ENCODE data around the gene SPC25. TPM values are rescaled to one million over a fixed set of nuclear protein-coding genes. Genes with fewer than 3 reads are reported as not detected.

The SPC25 gene
- total and polyA plus RNA-seq, 2 of the 13 experiments (the other 11 are each of a cell fraction or from before 2014, with no cell fraction given), result 11.3 to 26.5 TPM

- TF ChIP-seq TEAD3 (CRISPR knock-in tag; optimal IDR thresholded peaks at IDR 0.05; ENCODE audit: borderline replicate concordance), result no peak
- no peak for TF ChIP-seq ESRRA (CRISPR knock-in tag; IDR thresholded peaks at IDR 0.05; ENCODE audit: low read depth)
- no peak for TF ChIP-seq KAT7 (CRISPR knock-in tag; IDR thresholded peaks at IDR 0.05; ENCODE audit: borderline replicate concordance)
These were observed 40.0 kb upstream of the SPC25 start (continued) for GRCh38 chr2:168930242-168930641.

- DNase-seq (ENCODE audit: low spot score) (no peak), ATAC-seq (no peak), FAIRE-seq (no peak)
- no peak overlapping the region for H3K4me2 ChIP-seq (ENCODE audit: low read depth, low read length)
- no peaks in the 10 kb centered on the region for H3K9me3 ChIP-seq (ENCODE audit: low read length)
- no peak overlapping the region for H3K4me3 ChIP-seq (replicated peaks in 1 of 3; ENCODE audit: insufficient read depth in 1 of 3, low read depth in 2 of 3, low read length in 3 of 3)
- no peaks in the 10 kb centered on the region for H3K36me3 ChIP-seq (replicated peaks in 1 of 2; ENCODE audit: control insufficient read depth in 1 of 2, insufficient read depth in 2 of 2, low read length in 2 of 2)
- H2AFZ ChIP-seq (ENCODE audit: low read length), result no peak overlapping the region
- ChIA-PET POLR2A (no interaction called here), CTCF (ENCODE audit: low intra/inter-chr PET ratio, low total read pairs) (no interaction called here)
- no peak overlapping the region for H3K27ac ChIP-seq (ENCODE audit: extremely low read length, insufficient read depth, low read length)
- in situ Hi-C loops (cut with HindIII; ENCODE audit: extremely low pct_ligation_motif_present, low pct_unique_long_range_greater_than_20kb) (no loop called here), intact Hi-C loops (cut with micrococcal nuclease; ENCODE audit: unreplicated experiment) (no loop called here)
- no peaks in the 10 kb centered on the region for H3K79me2 ChIP-seq (ENCODE audit: insufficient read depth, low read length)
- TF ChIP-seq RBFOX2 (IDR thresholded peaks at IDR 0.05; ENCODE audit: low read depth, low read length) (no peak), HOXD1 (CRISPR knock-in tag; IDR thresholded peaks at IDR 0.05) (no peak)
- WGBS (ENCODE audit: low lambda C conversion rate), result 40% methylated on average over 3 of the region's 3 CpGs
- no peaks in the 10 kb centered on the region for H4K20me1 ChIP-seq (ENCODE audit: insufficient read depth, low read length)
- H3K27me3 ChIP-seq (ENCODE audit: control insufficient read depth in 1 of 2, insufficient read depth in 2 of 2, low read length in 2 of 2), result no peaks in the 10 kb centered on the region
- H3K9ac ChIP-seq (ENCODE audit: insufficient read depth, low read depth, low read length), result no peak overlapping the region
- H3K4me1 ChIP-seq (ENCODE audit: insufficient read depth, low read length), result no peaks in the 10 kb centered on the region
- BruUV-seq (replicated peaks), result no TSS peak
These were observed 38.8 kb upstream of the SPC25 start for GRCh38 chr2:168929031-168929430.

GRCh38 chr2:168928113-168928831, 38.0 kb upstream of the SPC25 start:
- POLR2A ChIA-PET, result no interaction called here
- in situ Hi-C loops (cut with HindIII; ENCODE audit: extremely low pct_ligation_motif_present, low pct_unique_long_range_greater_than_20kb) (no loop called here), intact Hi-C loops (cut with micrococcal nuclease; ENCODE audit: unreplicated experiment) (no loop called here)
- CTCF ChIA-PET (ENCODE audit: low intra/inter-chr PET ratio, low total read pairs), result no interaction called here
- FAIRE-seq, result no peak
- H3K9me3 ChIP-seq (ENCODE audit: low read length), result no peaks in the 10 kb centered on the region
- DNase-seq (ENCODE audit: low spot score), result no peak
- no peaks in the 10 kb centered on the region for H4K20me1 ChIP-seq (ENCODE audit: insufficient read depth, low read length)
- no peak overlapping the region for H3K27ac ChIP-seq (ENCODE audit: extremely low read length, insufficient read depth, low read length)
- no peaks in the 10 kb centered on the region for H3K79me2 ChIP-seq (ENCODE audit: insufficient read depth, low read length)
- no peaks in the 10 kb centered on the region for H3K27me3 ChIP-seq (ENCODE audit: control insufficient read depth in 1 of 2, insufficient read depth in 2 of 2, low read length in 2 of 2)
- no peaks in the 10 kb centered on the region for H3K4me1 ChIP-seq (ENCODE audit: insufficient read depth, low read length)
- no peak for ATAC-seq
- H3K4me3 ChIP-seq (replicated peaks in 1 of 3; ENCODE audit: insufficient read depth in 1 of 3, low read depth in 2 of 3, low read length in 3 of 3), result no peak overlapping the region
- no peak overlapping the region for H3K9ac ChIP-seq (ENCODE audit: insufficient read depth, low read depth, low read length)
- 34% methylated on average over 3 of the region's 3 CpGs for WGBS (ENCODE audit: low lambda C conversion rate)
- BruUV-seq (replicated peaks), result no TSS peak
- H3K4me2 ChIP-seq (ENCODE audit: low read depth, low read length), result no peak overlapping the region
- no peak overlapping the region for H2AFZ ChIP-seq (ENCODE audit: low read length)
- H3K36me3 ChIP-seq (replicated peaks in 1 of 2; ENCODE audit: control insufficient read depth in 1 of 2, insufficient read depth in 2 of 2, low read length in 2 of 2), result no peaks in the 10 kb centered on the region
- TF ChIP-seq KIAA2018 (CRISPR knock-in tag; IDR thresholded peaks at IDR 0.05; ENCODE audit: borderline replicate concordance) (no peak), EP300 (IDR thresholded peaks at IDR 0.05; ENCODE audit: low read depth in 2 of 2, low read length in 2 of 2) (no peak), EP300 (CRISPR knock-in tag; IDR thresholded peaks at IDR 0.05; ENCODE audit: borderline replicate concordance) (no peak), SNAI1 (CRISPR knock-in tag; IDR thresholded peaks at IDR 0.05; ENCODE audit: borderline replicate concordance) (no peak)

Measured in HepG2 (cell line).